DND-41 (cell line): ENCODE results near the gene LRRC9.

Experiments
- CTCF ChIP-seq: IDR thresholded peaks from 2 replicates; pipeline ENCODE4 v1.5.1; 2012; ENCODE audit warnings: borderline replicate concordance, low read length, moderate library complexity, mild to moderate bottlenecking; ENCODE audit not compliant: poor library complexity, severe bottlenecking; ENCODE audit errors: extremely low read depth
- EZH2 ChIP-seq: IDR thresholded peaks from 3 replicates; pipeline ENCODE4 v1.6.1; 2012; ENCODE audit warnings: borderline replicate concordance, low read depth, mild to moderate bottlenecking, moderate library complexity, low read length, inconsistent platforms; ENCODE audit not compliant: severe bottlenecking

DNA sequence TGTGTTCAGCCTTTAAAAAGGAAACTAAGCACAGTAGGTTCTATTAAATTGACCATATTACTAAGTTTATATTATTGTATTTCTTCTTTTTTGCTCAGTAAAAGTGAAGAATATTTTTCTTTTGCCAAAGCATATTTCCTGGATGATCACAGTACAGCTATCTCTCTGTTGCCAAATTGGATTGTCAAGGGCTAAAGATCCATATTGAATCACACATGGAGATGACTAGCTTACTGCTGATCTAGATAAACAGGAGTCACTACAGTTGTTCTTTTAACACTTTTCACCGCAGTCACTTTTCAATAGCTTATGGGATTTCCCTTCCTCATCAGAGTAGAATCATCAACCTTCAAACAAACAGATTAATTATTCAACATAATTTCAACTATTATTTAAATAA lies 78.6 kb downstream of the LRRC9 start:
- TF ChIP-seq CTCF (no peak), EZH2 (no peak)
